ENCODE measurements around the gene LPP. TPM values are rescaled to one million over a fixed set of nuclear protein-coding genes. Genes with fewer than 3 reads are reported as not detected.

Gene LPP
- total RNA-seq, 1 experiment from 2014 or later = 54.0 TPM

- TF ChIP-seq POLR2AphosphoS5 (IDR thresholded peaks at IDR 0.05; ENCODE audit: low read depth, low read length) = no peak
- no peak for TF ChIP-seq CBX3 (IDR thresholded peaks at IDR 0.05; ENCODE audit: low read depth)
- no peak for TF ChIP-seq POLR2A (IDR thresholded peaks at IDR 0.05; ENCODE audit: borderline replicate concordance, extremely low read depth, insufficient read depth, insufficient read length)
- no peak for TF ChIP-seq EZH2 (IDR thresholded peaks at IDR 0.05)
These were observed 26.2 kb downstream of the LPP start (continued) for GRCh38 chr3:188180114-188180513.

- DNase-seq (ENCODE audit: low read depth, low spot score) (no peak), ATAC-seq (no peak)
- Histone ChIP-seq H3K4me1 (ENCODE audit: control insufficient read depth in 1 of 2, insufficient read depth in 2 of 2, low read length in 2 of 2) (peaks cover 5 to 7% of the 10 kb centered on the region in 2 experiments; a peak in 1 of 4 replicates), H3K9me2 (ENCODE audit: insufficient read depth) (no peaks in the 10 kb centered on the region), H3K27me3 (ENCODE audit: insufficient read depth, low read length) (no peaks in the 10 kb centered on the region), H4K20me1 (ENCODE audit: insufficient read depth) (no peaks in the 10 kb centered on the region), H2AFZ (ENCODE audit: low read depth, low read length, poor library complexity, severe bottlenecking) (no peak overlapping the region), H3K4me3 (replicated peaks in 1 of 2; ENCODE audit: low read depth in 1 of 2, low read length in 2 of 2) (no peak overlapping the region), H3K27ac (ENCODE audit: low read depth, low read length) (no peak overlapping the region), H3K36me3 (ENCODE audit: control insufficient read depth in 1 of 2, insufficient read depth in 2 of 2, low read length in 2 of 2) (no peaks in the 10 kb centered on the region), H3K9me3 (ENCODE audit: control insufficient read depth in 1 of 2, insufficient read depth in 1 of 2, low read depth in 1 of 2, low read length in 2 of 2) (no peaks in the 10 kb centered on the region), H3K79me2 (ENCODE audit: insufficient read depth, low read length) (peaks cover 33% of the 10 kb centered on the region), H3K9ac (ENCODE audit: low read length) (no peak overlapping the region), H3K4me2 (ENCODE audit: low read length) (no peak overlapping the region)
- no peak for TF ChIP-seq MAX (IDR thresholded peaks at IDR 0.05)
- no peak for TF ChIP-seq CBX3 (IDR thresholded peaks at IDR 0.05; ENCODE audit: low read depth)
- TF ChIP-seq SIN3A (IDR thresholded peaks at IDR 0.05; ENCODE audit: low read depth) = no peak
- TF ChIP-seq JUND (IDR thresholded peaks at IDR 0.05) = no peak
- no peak for TF ChIP-seq EGR1 (IDR thresholded peaks at IDR 0.05; ENCODE audit: low read depth)
- no peak for TF ChIP-seq CEBPB (IDR thresholded peaks at IDR 0.05; ENCODE audit: low read depth)
- no peak for TF ChIP-seq EZH2phosphoT487 (IDR thresholded peaks at IDR 0.05; ENCODE audit: borderline replicate concordance)
- TF ChIP-seq POLR2A (IDR thresholded peaks at IDR 0.05; ENCODE audit: borderline replicate concordance, extremely low read depth, insufficient read depth, insufficient read length) = no peak
- TF ChIP-seq SP1 (IDR thresholded peaks at IDR 0.05; ENCODE audit: low read depth) = no peak
- no peak for TF ChIP-seq POLR2AphosphoS5 (IDR thresholded peaks at IDR 0.05; ENCODE audit: low read depth, low read length)
- TF ChIP-seq TCF7L2 (IDR thresholded peaks at IDR 0.05; ENCODE audit: borderline replicate concordance, extremely low read depth, insufficient read depth, insufficient read length) = no peak
- TF ChIP-seq, protein P1, sequence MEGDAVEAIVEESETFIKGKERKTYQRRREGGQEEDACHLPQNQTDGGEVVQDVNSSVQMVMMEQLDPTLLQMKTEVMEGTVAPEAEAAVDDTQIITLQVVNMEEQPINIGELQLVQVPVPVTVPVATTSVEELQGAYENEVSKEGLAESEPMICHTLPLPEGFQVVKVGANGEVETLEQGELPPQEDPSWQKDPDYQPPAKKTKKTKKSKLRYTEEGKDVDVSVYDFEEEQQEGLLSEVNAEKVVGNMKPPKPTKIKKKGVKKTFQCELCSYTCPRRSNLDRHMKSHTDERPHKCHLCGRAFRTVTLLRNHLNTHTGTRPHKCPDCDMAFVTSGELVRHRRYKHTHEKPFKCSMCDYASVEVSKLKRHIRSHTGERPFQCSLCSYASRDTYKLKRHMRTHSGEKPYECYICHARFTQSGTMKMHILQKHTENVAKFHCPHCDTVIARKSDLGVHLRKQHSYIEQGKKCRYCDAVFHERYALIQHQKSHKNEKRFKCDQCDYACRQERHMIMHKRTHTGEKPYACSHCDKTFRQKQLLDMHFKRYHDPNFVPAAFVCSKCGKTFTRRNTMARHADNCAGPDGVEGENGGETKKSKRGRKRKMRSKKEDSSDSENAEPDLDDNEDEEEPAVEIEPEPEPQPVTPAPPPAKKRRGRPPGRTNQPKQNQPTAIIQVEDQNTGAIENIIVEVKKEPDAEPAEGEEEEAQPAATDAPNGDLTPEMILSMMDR (IDR thresholded peaks at IDR 0.05 in 2 of 3, conservative IDR thresholded peaks at IDR 0.05 in 1 of 3; ENCODE audit: borderline replicate concordance in 1 of 3, insufficient read depth in 1 of 3, low read depth in 2 of 3, low read length in 2 of 3) = no peak
- TF ChIP-seq, protein P2, sequence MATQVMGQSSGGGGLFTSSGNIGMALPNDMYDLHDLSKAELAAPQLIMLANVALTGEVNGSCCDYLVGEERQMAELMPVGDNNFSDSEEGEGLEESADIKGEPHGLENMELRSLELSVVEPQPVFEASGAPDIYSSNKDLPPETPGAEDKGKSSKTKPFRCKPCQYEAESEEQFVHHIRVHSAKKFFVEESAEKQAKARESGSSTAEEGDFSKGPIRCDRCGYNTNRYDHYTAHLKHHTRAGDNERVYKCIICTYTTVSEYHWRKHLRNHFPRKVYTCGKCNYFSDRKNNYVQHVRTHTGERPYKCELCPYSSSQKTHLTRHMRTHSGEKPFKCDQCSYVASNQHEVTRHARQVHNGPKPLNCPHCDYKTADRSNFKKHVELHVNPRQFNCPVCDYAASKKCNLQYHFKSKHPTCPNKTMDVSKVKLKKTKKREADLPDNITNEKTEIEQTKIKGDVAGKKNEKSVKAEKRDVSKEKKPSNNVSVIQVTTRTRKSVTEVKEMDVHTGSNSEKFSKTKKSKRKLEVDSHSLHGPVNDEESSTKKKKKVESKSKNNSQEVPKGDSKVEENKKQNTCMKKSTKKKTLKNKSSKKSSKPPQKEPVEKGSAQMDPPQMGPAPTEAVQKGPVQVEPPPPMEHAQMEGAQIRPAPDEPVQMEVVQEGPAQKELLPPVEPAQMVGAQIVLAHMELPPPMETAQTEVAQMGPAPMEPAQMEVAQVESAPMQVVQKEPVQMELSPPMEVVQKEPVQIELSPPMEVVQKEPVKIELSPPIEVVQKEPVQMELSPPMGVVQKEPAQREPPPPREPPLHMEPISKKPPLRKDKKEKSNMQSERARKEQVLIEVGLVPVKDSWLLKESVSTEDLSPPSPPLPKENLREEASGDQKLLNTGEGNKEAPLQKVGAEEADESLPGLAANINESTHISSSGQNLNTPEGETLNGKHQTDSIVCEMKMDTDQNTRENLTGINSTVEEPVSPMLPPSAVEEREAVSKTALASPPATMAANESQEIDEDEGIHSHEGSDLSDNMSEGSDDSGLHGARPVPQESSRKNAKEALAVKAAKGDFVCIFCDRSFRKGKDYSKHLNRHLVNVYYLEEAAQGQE (IDR thresholded peaks at IDR 0.05; ENCODE audit: low read depth) = no peak
- no peak for TF ChIP-seq ZFX (IDR thresholded peaks at IDR 0.05)
- no peak for TF ChIP-seq ATF3 (IDR thresholded peaks at IDR 0.05)
- TF ChIP-seq EZH2 (IDR thresholded peaks at IDR 0.05) = no peak
- no peak for TF ChIP-seq SRF (IDR thresholded peaks at IDR 0.05; ENCODE audit: low read depth)
- no peak for TF ChIP-seq YY1 (IDR thresholded peaks at IDR 0.05; ENCODE audit: extremely low read depth, insufficient replicate concordance, low read depth, low read length)
- ChIA-PET RAD21 (ENCODE audit: low non-redundant PET in 1 of 2, low total read pairs in 2 of 2, uncharacterized antibody in 2 of 2, unreplicated experiment in 2 of 2) (no interaction called here), POLR2A (no interaction called here), CTCF (no interaction called here)
- intact Hi-C loops (cut with micrococcal nuclease) = no loop called here
- no TSS peak for BruUV-seq (replicated peaks)
These were observed 29.5 kb downstream of the LPP start for GRCh38 chr3:188183452-188183851.
